DMS 273 (cell line): Measurements from ENCODE around the gene SEMA4C.

Experiments used
- DNase-seq: peaks from one replicate; lab custom pipeline; 2025; ENCODE audit not compliant: unreplicated experiment; lab: John Stamatoyannopoulos, UW

Gene SEMA4C

DNA sequence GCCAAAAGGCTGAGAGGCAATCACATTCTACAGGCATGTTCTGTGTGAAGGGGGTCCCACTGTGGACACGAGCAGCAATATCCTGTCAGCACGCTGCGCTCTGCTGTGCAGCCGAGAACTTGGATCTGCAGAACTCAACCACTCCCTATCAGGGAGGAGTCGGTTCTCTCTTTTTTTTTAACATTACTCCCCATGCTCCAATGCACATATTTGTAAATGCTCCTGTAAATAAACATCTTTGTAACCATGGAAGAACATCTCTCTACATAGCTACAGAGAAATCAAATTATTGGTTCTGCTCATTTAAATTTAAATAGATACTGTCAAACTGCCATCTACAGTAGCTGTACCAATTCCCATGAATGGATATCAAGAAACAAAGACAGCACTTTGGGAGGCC, 23.1 kb downstream of the SEMA4C start:
- no peak for DNase-seq

DNA sequence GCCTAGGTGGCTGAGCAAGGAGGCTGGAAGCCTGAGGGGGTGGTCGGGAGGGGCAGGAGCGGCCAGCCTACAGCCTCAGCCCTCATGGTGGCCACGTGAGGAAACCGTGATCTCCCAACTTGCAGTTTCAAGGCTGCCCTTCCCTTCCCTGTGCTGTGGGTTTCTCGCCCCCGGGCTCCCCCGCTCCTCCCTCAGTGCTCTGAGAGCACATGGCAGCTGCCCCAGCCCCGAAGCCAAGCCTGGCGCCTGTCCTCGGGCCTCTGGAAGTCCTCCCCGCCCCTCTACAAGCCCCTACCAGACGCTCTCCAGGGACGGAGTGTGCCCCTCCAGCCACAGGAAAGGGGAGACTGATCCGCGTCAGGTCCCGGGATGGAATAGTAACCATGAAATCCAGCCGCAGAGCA, 25.5 kb downstream of the SEMA4C start:
- no peak for DNase-seq

DNA sequence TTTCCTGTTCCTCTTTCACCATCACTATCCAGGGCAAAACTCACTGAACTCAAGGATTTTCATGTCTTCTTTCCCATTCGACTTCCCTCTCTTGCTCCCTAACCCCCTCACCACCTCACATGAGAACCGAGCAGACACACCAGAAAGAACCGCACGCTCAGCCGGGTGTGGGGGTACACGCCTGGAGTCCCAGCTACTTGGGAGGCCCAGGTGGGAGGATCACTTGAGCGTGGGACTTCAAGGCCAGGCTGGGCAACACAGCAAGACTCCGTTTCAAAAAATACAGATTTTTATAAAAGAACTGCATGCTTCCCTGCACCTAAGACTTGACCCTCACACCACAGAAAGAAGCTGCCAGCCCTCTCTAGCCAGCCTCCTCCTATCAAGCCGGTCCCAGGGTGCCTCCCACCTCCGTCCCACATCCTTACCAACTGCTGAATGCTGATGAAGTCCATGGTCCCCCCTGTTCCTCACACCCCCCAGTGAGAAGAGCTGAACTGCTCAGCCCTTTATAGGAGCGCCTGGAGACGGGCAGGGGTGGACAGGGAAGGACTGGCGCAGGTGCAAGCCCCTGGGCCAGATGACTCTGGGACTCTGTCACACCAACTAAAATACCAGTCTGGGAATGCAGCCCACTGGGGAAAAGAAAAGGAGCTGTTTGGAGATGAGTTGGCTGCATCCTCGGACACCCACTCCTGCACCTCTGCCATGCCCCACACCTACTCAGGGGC, 26.2 kb downstream of the SEMA4C start, which contains the start of gene ANKRD23:
Gene ANKRD23, minus strand, starts transcription at position 484 of the 731 bp plus-strand sequence. Its CDS starts 29 bp downstream, at position 455.
- DNase-seq, result no peak

DNA sequence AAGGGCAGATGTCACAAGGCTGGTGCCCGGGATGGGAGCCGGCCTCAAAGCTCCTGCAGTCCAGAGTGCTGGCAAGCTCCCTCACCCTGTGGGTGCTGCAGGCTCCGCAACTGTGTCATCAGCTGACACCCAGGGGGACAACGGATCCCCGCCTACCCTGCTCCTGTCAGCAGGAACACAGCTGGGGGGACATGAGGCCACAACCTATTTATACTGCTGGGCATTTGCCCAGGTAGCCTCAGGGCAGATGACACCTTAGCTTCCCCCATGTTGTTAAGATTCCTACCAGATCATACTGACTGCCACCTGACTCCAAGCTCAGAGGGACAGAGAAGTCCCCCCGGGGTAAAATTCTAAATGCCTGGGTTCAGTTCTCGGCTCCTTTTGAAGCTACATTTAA, 27.3 kb downstream of the SEMA4C start:
- no peak for DNase-seq

DNA sequence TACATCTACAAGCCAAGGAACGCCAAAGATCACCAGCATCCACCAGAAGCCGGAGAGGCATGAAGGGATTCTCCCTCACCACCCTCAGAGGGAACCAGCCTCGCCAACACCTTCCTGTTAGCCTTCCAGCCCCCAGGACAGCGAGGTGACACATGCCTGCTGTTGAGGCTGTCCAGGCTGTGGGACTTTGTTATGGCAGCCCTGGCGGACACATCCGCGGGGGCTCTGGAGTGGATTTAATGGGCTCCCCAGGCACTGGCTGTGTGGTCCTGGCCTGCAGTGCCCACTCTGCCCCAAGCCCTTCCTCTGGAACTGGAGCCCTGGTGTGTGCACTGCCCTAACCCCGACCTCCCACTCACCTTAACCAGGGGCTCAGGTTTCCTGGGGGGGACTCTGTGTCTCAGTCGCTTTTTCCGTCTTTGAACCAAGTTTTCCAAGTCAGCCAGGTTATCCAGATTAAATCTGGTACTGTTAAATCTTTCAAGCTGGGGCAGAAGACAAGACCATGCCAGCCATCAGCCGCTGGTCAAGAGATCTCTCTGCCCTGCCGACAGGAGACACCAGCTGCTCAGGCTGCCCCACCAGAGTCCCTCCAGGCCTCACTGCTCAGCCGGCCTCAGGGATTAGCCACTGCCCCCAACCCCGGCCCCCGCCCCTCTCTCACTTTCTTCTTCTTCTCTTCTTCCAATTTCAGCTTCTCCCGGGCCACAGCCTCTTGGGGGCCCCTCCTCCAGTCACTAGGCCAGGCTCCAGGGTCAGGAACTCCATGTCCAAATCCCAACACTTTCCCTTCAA, 28.0 kb downstream of the SEMA4C start:
- no peak for DNase-seq

DNA sequence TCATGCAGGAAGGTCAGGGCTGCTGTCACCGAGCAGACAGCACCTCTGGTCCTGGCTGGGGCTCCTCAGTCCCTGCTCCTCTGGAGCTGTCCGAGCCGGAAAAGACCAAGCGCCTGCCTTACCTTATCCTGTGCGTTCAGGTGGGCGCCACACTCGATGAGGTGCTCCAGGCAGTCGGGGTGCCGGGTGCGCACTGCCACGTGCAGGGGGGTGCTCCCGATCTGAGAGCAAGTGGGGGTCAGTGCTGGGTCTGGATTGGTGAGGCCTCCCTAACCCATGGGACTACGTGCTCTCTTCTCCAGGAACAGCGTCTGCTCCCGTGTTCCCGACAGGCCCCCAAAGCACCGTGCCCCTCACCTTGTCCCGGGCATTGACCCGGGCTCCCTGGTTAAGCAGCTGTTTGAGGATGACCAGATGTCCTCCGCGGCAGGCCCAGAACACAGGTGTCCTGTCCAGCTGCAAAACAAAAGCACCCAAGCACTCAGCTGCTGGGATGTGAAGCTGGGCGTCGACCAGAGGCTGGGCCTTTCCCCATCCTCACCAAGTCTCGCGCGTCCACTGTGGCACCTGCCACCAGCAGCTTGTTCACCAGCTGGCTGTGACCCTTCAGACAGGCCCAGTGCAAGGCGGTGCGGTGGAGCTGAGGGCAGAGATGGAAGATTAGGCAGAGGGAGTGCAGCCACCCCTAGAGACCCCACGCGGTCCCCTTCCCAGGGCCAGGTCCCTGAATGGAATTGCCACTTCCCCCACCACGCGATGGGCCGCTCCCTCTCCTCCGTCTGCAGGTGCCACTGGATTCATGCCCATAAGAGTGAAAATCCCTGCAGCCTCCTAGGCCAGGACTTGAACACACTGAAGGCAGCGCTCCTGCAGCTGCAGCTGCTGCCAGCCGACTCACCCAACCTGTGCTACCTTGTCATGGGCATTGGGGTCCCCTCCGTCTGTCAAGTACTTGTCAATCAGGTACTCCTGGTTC, 29.7 kb downstream of the SEMA4C start:
- DNase-seq, result no peak

DNA sequence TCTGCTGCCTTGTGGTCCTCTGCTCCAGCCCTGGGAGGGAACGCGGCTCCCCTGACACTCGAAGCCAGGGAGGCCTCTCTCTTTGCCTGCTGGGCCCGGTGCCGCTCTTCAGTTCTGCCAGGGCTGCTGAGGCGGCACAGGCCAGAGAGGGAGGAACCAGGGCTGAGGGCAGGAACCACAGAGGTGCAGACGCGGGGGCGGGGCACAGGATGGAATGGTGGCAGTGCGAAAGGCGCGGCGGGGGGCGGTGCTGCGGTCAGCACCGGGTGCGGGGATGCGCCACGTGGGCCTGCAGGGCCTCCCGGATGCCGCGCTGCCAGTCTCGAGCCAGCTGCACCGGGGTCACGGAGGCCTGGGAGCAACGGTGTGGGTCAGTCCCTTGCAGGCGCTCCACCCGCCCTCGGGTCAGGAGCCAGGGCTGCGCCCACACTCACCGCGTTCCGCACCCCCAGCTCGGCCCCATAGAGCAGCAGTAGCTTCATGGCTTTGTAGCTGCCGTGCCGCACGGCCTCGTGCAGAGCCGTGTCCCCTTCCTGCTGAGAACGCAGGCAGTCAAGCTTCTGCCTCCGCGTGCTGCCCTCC, 30.5 kb downstream of the SEMA4C start:
- DNase-seq, result no peak

DNA sequence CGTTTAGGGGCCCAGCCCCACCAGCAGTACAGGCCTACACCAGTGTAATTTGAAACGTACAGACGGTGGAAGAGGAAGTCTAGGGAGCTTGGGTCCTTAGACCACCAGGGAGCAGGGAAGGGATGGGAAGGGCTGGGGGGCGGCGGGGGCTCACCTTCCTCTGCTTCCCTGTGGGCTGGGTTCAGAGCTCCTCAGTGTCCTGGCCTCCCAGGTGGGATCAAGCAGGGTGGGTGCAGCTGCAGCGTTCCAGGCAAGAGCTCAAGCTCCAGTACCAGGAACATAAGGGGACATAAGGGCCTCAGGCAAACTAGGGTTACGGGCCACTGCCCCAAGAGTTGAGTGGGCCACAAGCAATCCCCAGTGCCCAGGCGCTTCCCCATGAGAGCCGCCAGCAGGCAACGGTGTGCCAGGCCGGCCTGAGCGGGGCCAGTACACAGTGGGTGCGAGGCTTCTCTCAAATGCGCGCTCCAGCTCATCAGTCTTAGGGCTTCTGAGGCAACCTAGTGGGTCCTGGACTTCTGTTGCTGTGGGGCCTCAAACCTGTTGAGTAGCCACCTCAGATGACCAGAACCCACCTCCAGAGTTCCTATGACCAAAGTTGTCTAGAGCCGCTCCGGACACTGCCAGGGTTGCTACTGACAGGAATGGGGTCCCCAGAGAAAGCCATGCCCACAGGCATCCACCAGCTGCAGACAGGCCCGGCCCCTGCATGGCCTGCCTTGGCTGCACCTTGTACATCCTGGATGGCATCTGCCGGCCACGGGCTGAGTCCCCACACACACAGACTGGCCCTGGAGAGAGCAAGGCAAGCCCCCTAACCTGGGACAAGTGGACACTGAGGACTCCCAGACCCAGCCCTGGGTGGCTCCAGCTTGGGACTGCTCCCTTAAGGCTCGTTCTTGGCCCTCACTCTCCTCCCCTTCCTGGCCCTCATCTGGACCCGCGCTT, 31.3 kb downstream of the SEMA4C start:
- DNase-seq, result no peak

DNA sequence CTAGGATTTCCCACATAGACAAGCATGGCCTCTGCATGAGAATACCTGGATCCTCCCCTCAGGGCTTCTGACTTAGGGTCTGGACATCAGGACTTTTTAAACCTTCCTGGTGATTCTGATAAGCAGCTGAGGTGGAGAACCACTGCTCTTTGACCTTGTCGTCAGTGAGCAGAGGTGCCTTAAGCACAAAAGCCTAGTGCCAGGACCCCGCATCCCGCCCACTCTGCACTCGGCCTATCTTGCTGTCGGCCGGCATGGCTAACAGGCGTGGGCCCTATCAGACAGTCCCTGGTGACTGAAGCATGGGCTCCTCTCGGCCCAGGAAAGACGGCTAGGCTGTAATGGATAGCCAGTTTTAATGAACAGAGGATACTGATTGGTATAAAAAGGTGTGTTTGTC, 32.3 kb downstream of the SEMA4C start:
- no peak for DNase-seq

DNA sequence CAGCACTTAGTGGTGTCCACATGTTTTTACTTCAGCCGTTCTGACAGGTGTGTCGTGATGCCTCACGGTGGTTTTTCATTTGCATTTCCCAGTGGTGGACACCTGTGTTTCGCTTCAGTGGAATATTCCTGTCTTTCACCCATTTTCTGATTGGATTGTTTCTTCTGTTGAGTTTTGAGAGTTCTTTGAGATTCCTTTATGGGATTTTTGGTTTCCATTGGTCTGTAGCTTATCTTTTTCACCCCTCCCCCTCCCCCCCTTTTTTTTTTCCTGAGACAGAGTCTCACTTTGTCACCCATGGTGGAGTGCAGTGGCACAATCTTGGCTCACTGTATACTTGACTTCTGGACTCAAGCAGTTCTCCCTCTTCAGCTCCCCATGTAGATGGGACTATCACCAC, 34.0 kb downstream of the SEMA4C start:
- DNase-seq, result no peak

DNA sequence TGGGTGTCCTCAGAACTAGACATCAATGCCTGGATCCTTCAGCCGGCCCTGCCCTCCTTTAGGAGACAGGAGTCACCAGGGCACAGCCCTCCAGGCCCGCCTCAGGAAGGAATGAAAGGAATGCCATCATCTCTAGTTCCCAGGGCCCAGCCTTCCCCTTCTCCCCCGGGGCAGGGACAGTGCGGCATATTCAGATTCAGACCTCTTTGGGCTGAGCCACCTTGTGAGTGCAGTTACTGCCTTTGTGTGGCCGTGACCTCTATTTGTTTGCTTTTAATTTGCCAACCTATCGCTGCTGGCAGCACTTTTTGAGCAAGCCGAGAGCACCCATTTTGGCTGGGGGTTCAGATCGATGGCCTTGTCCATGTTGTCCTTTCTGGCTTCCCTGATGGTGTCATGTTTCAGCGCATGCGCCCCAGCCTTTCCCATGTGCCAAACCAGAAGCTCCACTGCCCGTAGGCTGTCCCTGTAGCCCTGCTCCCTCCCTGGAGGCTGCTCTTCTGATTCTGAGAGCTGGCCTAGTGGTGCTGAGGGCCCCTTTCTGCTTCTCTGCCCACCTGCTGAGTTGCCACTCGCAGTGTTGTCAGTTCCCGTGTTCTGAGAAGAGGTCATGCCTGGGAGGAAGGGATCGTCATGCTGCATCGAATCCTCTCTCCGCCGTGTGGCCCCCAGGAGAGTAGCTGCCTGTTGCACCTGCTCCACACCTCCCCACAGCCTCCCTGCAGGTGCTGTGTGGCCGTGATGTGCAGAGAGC, 36.9 kb downstream of the SEMA4C start:
- no peak for DNase-seq

DNA sequence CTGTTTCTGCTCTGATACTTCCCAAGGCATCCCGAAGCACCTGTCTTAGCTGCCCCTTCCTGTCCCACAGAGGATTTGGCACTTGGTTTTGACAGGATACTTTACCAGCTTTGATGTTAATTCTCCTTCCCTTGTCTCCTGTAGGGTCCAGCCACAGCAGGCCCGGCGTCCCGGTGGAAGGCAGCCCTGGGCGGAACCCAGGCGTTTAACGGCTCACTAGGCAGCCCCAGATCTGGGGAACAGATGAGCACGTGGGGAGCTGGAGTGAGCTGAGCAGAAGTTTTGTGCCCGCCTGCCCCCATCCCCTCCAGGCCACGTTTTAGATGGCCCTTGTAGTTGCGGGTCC, 37.5 kb downstream of the SEMA4C start:
- DNase-seq, result no peak

DNA sequence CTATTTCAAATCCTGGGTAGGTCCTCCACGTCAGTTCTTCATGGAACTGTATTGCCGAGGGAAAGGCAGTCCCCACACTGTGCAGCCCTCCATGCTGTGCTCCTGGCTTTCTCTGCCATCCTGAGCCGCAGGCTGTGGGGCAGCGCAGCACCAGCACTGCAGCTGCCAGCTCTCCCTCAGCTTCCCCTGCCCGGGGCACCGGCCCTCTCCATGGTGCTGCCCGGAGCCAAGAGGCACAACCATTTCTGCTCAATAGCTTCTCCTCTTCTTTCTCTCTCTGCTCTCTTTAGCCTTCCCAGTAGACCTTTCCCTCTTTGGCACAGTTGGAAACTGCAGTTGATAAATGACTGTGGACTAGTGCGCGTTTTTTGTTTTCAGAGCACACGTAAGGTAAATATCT, 38.2 kb downstream of the SEMA4C start:
- DNase-seq, result no peak

DNA sequence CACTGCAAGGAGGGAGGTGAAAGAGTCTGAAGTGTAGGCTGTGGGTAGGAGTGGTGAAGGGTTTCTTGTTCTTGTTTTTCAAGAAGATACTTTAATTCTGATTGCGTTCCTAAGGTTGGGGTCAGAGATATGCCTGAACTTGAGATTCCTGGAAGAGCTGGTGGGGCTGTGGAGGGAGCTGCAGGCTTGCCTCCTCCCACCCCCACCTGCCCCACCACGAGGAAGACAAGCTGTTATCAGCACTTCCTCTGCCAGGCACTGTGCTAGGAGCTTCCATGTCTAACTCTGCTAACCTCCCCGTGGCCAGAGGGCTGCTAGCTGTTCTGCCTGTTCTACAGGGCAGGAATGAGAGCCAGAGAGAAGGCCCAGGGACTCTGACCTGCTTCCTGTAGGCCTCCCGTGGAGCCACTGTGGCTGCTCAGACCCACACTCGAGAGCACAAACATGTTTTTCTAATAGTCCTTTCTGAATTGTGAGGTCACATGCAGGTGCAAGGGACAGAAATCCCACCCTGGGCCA, 39.8 kb downstream of the SEMA4C start:
- no peak for DNase-seq

DNA sequence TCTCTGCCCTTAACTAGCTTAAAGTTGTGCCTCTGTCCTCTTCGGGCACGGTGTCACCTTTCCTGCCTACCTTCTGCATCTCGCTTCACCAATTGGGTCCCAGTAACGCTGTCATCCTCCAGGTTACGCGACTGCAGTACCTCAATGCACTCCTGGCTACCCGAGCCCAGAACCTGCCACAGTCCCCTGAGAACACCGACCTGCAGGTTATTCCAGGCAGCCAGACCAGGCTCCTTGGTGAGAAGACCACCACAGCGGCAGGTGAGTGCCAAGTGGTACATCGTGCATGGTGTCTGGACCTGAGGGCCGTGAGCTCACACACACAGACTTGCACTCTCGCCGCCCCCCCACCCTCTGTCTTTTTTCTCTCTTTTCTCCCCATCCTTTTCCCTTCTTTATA, 41.0 kb downstream of the SEMA4C start:
- DNase-seq, result no peak

DNA sequence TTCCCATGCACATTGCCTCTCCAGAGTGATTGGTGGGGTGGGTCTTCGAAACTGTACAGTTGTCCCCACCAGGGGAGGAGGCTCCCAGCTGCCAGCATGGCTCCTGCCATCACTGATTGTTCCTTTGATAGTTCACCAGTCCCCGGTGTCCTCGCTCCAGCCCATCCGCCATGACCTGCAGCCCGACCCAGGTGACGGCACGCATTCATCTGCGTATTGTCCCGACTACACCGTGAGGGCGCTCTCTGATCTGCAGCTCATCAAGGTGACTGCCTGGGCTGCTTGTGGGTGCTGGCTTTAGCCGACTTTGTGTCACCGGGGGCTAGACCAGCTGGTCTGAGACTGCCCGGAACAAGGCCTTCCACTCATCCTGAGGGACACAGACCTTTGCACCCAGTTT, 41.4 kb downstream of the SEMA4C start:
- no peak for DNase-seq

DNA sequence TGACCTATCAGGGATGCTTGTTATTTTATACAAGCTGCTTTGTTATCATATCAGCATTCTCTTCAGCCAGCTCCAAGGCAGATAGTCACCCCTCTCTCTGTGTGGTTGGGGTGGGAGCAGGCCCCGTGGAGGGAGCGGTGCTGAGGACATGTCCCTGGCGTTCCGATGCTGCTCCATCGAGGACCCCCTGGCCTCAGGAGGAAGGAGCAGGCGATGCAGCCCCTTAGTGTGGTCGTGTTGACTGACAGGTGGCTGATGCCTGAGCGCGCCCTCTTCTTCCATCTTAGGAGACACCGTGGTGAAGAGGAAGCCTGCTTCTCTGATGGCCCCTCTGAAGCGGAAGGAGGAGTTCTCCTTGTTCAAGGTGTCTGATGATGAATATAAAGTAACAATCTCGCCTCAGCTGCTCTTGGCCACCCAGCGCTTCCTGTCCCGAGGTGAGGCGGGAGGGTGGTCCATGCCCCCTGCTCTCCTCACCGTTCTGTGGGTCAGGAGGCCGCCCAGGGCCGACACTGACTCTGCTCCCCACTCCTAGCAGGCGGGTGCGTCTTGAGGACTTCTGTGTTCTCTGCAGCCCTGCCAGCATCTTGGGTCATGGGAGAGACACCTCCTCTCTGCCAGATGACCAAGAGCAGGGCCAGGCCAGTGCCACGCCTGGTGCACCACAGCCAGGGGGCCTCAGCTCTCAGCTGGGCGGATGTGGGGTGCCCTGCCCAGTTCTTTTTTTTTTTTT, 43.2 kb downstream of the SEMA4C start:
- DNase-seq, result no peak

DNA sequence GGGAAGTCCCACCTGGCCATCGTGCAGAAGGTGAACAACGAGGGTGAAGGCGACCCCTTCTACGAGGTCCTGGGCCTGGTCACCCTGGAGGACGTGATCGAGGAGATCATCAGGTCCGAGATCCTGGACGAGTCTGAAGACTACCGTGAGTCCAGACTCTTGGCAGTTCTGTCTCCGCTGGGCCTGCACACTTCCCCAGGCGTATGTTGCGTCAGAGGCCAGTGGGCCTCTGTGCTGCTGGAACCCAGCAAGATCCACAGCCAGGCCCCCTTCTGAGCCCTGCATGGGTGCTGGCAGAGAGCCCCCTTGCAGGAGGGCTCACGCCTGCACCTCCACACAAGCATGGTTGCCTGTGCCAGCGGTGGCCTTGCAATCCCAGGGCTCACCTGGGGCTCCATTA, 44.8 kb downstream of the SEMA4C start:
- DNase-seq, result no peak
